ENCODE data around the gene C10orf90.

DNA sequence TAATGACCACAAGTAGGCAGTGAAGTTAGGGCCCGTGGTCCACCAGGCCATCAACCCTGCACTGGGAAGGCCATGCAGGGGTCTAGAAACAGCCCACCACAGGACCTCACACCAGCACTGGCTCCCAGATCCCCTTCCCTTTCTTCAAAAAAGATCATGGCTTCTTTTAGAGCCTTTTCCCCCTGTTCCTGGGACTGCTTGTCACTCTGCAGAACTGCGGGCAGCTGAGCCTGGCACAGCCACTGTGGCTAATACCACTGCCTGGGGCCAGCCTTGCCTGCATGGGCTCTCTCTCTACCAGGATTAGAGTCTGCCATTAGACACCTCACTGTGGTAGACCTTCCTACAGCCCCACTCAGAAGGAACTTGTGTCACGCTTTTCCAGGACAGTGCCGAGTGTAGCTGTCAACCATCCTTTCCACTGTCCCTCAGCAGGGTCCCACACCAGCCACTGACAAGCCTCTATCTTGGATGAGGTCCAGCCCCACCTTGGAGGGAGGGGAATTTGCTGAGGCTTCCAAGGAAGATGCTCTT, 19.0 kb upstream of the C10orf90 start:
- TF ChIP-seq, protein P1, sequence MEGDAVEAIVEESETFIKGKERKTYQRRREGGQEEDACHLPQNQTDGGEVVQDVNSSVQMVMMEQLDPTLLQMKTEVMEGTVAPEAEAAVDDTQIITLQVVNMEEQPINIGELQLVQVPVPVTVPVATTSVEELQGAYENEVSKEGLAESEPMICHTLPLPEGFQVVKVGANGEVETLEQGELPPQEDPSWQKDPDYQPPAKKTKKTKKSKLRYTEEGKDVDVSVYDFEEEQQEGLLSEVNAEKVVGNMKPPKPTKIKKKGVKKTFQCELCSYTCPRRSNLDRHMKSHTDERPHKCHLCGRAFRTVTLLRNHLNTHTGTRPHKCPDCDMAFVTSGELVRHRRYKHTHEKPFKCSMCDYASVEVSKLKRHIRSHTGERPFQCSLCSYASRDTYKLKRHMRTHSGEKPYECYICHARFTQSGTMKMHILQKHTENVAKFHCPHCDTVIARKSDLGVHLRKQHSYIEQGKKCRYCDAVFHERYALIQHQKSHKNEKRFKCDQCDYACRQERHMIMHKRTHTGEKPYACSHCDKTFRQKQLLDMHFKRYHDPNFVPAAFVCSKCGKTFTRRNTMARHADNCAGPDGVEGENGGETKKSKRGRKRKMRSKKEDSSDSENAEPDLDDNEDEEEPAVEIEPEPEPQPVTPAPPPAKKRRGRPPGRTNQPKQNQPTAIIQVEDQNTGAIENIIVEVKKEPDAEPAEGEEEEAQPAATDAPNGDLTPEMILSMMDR (IDR thresholded peaks at IDR 0.05) = no peak
- TF ChIP-seq POLR2A (IDR thresholded peaks at IDR 0.05) = no peak
- TF ChIP-seq EP300 (IDR thresholded peaks at IDR 0.05) = no peak

Measured in ovary (tissue), 3 donors.